Hepatocyte (in vitro differentiated cells): ENCODE measurements around the gene DCTPP1.

Experiments
- EZH2 ChIP-seq: fragments of 200-600 bp; sonication (generic); IDR thresholded peaks from 2 replicates; pipeline ENCODE4 v1.6.1; 2016; ENCODE audit warnings: antibody characterized with exemption, mild to moderate bottlenecking, borderline replicate concordance
- EZH2phosphoT487 ChIP-seq: fragments of 200-600 bp; sonication (generic); IDR thresholded peaks from one replicate; pipeline ENCODE4 v1.6.1; 2018; ENCODE audit warnings: antibody characterized with exemption, mild to moderate bottlenecking, low read depth, moderate library complexity; ENCODE audit not compliant: unreplicated experiment, severe bottlenecking
- TF ChIP-seq, protein P1 (sequence below): fragments of 200-600 bp; sonication (generic); IDR thresholded peaks from 2 replicates; pipeline ENCODE4 v1.5.1; 2016; ENCODE audit warnings: antibody characterized with exemption, mild to moderate bottlenecking; ENCODE audit not compliant: poor library complexity

- TF ChIP-seq, protein P1, sequence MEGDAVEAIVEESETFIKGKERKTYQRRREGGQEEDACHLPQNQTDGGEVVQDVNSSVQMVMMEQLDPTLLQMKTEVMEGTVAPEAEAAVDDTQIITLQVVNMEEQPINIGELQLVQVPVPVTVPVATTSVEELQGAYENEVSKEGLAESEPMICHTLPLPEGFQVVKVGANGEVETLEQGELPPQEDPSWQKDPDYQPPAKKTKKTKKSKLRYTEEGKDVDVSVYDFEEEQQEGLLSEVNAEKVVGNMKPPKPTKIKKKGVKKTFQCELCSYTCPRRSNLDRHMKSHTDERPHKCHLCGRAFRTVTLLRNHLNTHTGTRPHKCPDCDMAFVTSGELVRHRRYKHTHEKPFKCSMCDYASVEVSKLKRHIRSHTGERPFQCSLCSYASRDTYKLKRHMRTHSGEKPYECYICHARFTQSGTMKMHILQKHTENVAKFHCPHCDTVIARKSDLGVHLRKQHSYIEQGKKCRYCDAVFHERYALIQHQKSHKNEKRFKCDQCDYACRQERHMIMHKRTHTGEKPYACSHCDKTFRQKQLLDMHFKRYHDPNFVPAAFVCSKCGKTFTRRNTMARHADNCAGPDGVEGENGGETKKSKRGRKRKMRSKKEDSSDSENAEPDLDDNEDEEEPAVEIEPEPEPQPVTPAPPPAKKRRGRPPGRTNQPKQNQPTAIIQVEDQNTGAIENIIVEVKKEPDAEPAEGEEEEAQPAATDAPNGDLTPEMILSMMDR: no peak
- TF ChIP-seq EZH2 (no peak), EZH2phosphoT487 (no peak)
These were observed 27.9 kb downstream of the DCTPP1 start for GRCh38 chr16:30401768-30402425.
